Activated T-helper 1 cell treated with anti-CD3 and anti-CD28 coated beads, Interleukin-2, amount 50 U/mL, for 16 hours (primary cell): ENCODE data around the gene RIPOR2.
"Not testable (repeated sequence)": the region's sequence is repeated elsewhere in the genome, so short reads cannot be mapped to it uniquely, and the experiment has no call there.

Experiments used
- DNase-seq, 2 donors: peaks; one replicate each; pipeline ENCODE4 v3.0.0-alpha.2; 2020; ENCODE audit warnings: low read depth in 1 of 2, low spot score in 1 of 2

The RIPOR2 gene

GRCh38 chr6:24957199-24957598 lies 21.4 kb upstream of the RIPOR2 start:
- DNase-seq = no peak

GRCh38 chr6:24953726-24954125 lies 18.0 kb upstream of the RIPOR2 start:
- DNase-seq = no peak

GRCh38 chr6:24951811-24952299 lies 16.1 kb upstream of the RIPOR2 start:
- DNase-seq = no peak

GRCh38 chr6:24950218-24950941 lies 14.6 kb upstream of the RIPOR2 start:
- no peak for DNase-seq

GRCh38 chr6:24949020-24949569 lies 13.3 kb upstream of the RIPOR2 start:
- no peak for DNase-seq

- DNase-seq = not testable (repeated sequence)
Measured at GRCh38 chr6:24948261-24948660, 12.5 kb upstream of the RIPOR2 start.

- DNase-seq = no peak
Measured at GRCh38 chr6:24947636-24948035, 11.9 kb upstream of the RIPOR2 start.

GRCh38 chr6:24945054-24945453 lies 9.3 kb upstream of the RIPOR2 start:
- DNase-seq = no peak

- no peak for DNase-seq
Measured at GRCh38 chr6:24943774-24944173, 8.0 kb upstream of the RIPOR2 start.

- no peak for DNase-seq
Measured at GRCh38 chr6:24940311-24940917, 4.7 kb upstream of the RIPOR2 start.

- DNase-seq = peak in 1 of 2 donors; percentile 36
Measured at GRCh38 chr6:24936641-24937317, 1.0 kb upstream of the RIPOR2 start.

- peak in 1 of 2 donors; percentile 28 for DNase-seq
Measured at GRCh38 chr6:24933868-24934401, 1.8 kb downstream of the RIPOR2 start.

- no peak for DNase-seq
Measured at GRCh38 chr6:24933266-24933665, 2.5 kb downstream of the RIPOR2 start.

- no peak for DNase-seq
Measured at GRCh38 chr6:24932832-24933231, 2.9 kb downstream of the RIPOR2 start.

- no peak for DNase-seq
Measured at GRCh38 chr6:24931718-24932691, 3.8 kb downstream of the RIPOR2 start.

GRCh38 chr6:24931296-24931695 lies 4.5 kb downstream of the RIPOR2 start:
- DNase-seq = no peak

- DNase-seq = no peak
Measured at GRCh38 chr6:24930431-24930871, 5.3 kb downstream of the RIPOR2 start.

GRCh38 chr6:24929242-24929641 lies 6.5 kb downstream of the RIPOR2 start:
- DNase-seq = no peak

- DNase-seq = no peak
Measured at GRCh38 chr6:24927985-24928745, 7.6 kb downstream of the RIPOR2 start.
